Body of pancreas (tissue), 4 donors: ENCODE results near the gene DNAH7. TPM values are rescaled to one million over a fixed set of nuclear protein-coding genes. Genes with fewer than 3 reads are reported as not detected.

Experiments
- ATAC-seq: fragments of 150-250 bp; one replicate; pipeline ENCODE4 v1.9.1; 2016
- DNase-seq, 4 donors: peaks; one replicate each; pipeline ENCODE4 v3.0.0-alpha.2; 2019
- H3K27ac ChIP-seq, 4 donors: fragments of 200-600 bp; sonication (generic); 1 replicate in 3 of 4; 2 replicates in 1 of 4; pipeline versions ENCODE4 v1.5.1 to v1.6.1; 2016 to 2019; ENCODE audit warnings: mild to moderate bottlenecking in 1 of 4, mixed read lengths in 1 of 4, moderate library complexity in 1 of 4
- H3K27me3 ChIP-seq, 2 donors: fragments of 200-600 bp; sonication (generic); one replicate each; pipeline ENCODE4 v1.6.0; 2016; ENCODE audit warnings: mild to moderate bottlenecking in 1 of 2
- H3K36me3 ChIP-seq, 2 donors: fragments of 200-600 bp; sonication (generic); replicated peaks in 1 of 2; 2 replicates each; pipeline ENCODE4 v1.5.1; 2016; ENCODE audit warnings: low read depth in 2 of 2; ENCODE audit not compliant: insufficient read depth in 1 of 2
- H3K4me1 ChIP-seq: fragments of 200-600 bp; sonication (generic); one replicate; pipeline ENCODE4 v1.6.0; 2016
- H3K4me3 ChIP-seq, 2 donors: fragments of 200-600 bp; sonication (generic); 1 replicate in 1 of 2; 2 replicates in 1 of 2; pipeline ENCODE4 v1.5.1; 2016 to 2019
- H3K9me3 ChIP-seq, 3 donors: fragments of 200-600 bp; sonication (generic); 1 replicate in 2 of 3; 2 replicates in 1 of 3; pipeline ENCODE4 v1.5.1; 2016
- CTCF ChIP-seq, 7 experiments: fragments of 450-650 bp in 4 of 7; fragments of 200-600 bp in 3 of 7; sonication (generic) in 3 of 7; IDR thresholded peaks; one replicate each; pipeline ENCODE4 v1.5.1; 2016 to 2019; ENCODE audit warnings: antibody characterized with exemption in 7 of 7
- POLR2A ChIP-seq, 3 donors: fragments of 450-650 bp; IDR thresholded peaks; one replicate each; pipeline ENCODE4 v1.6.1; 2016; ENCODE audit warnings: antibody characterized with exemption in 3 of 3, mild to moderate bottlenecking in 2 of 3
- WGBS, 2 donors: methylation state at CpG; one replicate each; pipeline ENCODE4 v1.1.5; 2017; 5-methylcytosine and 5-hydroxymethylcytosine counted together
- intact Hi-C: fragments of 100-400 bp; cut with DNase I; formaldehyde crosslinking; loops from one replicate; pipeline ENCODE4 v1.15.1; 2023
- total RNA-seq, 2 donors: library from RNA; depleted of rRNA; stranded (reverse); fragments of >200 nt; gene quantifications; one replicate each; pipeline ENCODE4 v1.1.0, GENCODE V29; 2016

Gene DNAH7
- total RNA-seq, 2 donors from 2014 or later: 7.8 to 11.2 TPM

- peaks cover 0 to 14% (median 0%) of the 10 kb centered on the region in 3 donors for H3K9me3 ChIP-seq
- H3K4me3 ChIP-seq: no peak overlapping the region
- no peaks in the 10 kb centered on the region for H3K27me3 ChIP-seq
- no peaks in the 10 kb centered on the region for H3K4me1 ChIP-seq
- intact Hi-C loops: no loop called here
- no peak for TF ChIP-seq POLR2A (IDR thresholded peaks at IDR 0.05)
- TF ChIP-seq CTCF (IDR thresholded peaks at IDR 0.05): no peak
- H3K36me3 ChIP-seq: no peaks in the 10 kb centered on the region
- ATAC-seq: no peak
- no peak overlapping the region for H3K27ac ChIP-seq
- DNase-seq: no peak
These were observed 28.4 kb downstream of the DNAH7 start for GRCh38 chr2:196040218-196040617.

- 85% methylated on average over 2 of the region's 2 CpGs; no CpG with 5 or more reads in 1 of the 2 donors for WGBS, 2 donors
- intact Hi-C loops: no loop called here
- ATAC-seq (no peak), DNase-seq (no peak)
- no peak for TF ChIP-seq POLR2A (IDR thresholded peaks at IDR 0.05)
- TF ChIP-seq CTCF (IDR thresholded peaks at IDR 0.05): no peak
- H3K27me3 ChIP-seq: no peaks in the 10 kb centered on the region
- no peaks in the 10 kb centered on the region for H3K36me3 ChIP-seq
- no peaks in the 10 kb centered on the region for H3K4me1 ChIP-seq
- H3K9me3 ChIP-seq: peaks cover 0 to 14% (median 0%) of the 10 kb centered on the region in 3 donors
- H3K27ac ChIP-seq: no peak overlapping the region
- H3K4me3 ChIP-seq: no peak overlapping the region
These were observed 32.2 kb downstream of the DNAH7 start for GRCh38 chr2:196036442-196036841.

- Histone ChIP-seq H3K9me3 (no peaks in the 10 kb centered on the region), H3K27ac (no peak overlapping the region), H3K27me3 (no peaks in the 10 kb centered on the region), H3K4me3 (no peak overlapping the region), H3K4me1 (no peaks in the 10 kb centered on the region), H3K36me3 (no peaks in the 10 kb centered on the region)
- intact Hi-C loops: no loop called here
- ATAC-seq: no peak
- WGBS, 2 donors: 62 to 73% methylated on average over 2 of the region's 2 CpGs
- no peak for DNase-seq
- TF ChIP-seq CTCF (IDR thresholded peaks at IDR 0.05) (no peak), POLR2A (IDR thresholded peaks at IDR 0.05) (no peak)
These were observed 50.6 kb downstream of the DNAH7 start for GRCh38 chr2:196018037-196018436.

- H3K27me3 ChIP-seq: no peaks in the 10 kb centered on the region
- no peaks in the 10 kb centered on the region for H3K9me3 ChIP-seq
- H3K4me3 ChIP-seq: no peak overlapping the region
- intact Hi-C loops: no loop called here
- no peaks in the 10 kb centered on the region for H3K36me3 ChIP-seq
- ATAC-seq (no peak), DNase-seq (no peak)
- TF ChIP-seq POLR2A (IDR thresholded peaks at IDR 0.05) (no peak), CTCF (IDR thresholded peaks at IDR 0.05) (no peak)
- 87 to 93% methylated on average over 2 of the region's 2 CpGs for WGBS, 2 donors
- no peak overlapping the region for H3K27ac ChIP-seq
- no peaks in the 10 kb centered on the region for H3K4me1 ChIP-seq
These were observed 56.3 kb downstream of the DNAH7 start for GRCh38 chr2:196012314-196012713.

GRCh38 chr2:196000551-196000950, 68.1 kb downstream of the DNAH7 start:
- Histone ChIP-seq H3K36me3 (peaks cover 0 to 4% of the 10 kb centered on the region in 2 donors), H3K27ac (no peak overlapping the region), H3K27me3 (no peaks in the 10 kb centered on the region), H3K4me3 (no peak overlapping the region), H3K9me3 (no peaks in the 10 kb centered on the region), H3K4me1 (no peaks in the 10 kb centered on the region)
- WGBS, 2 donors: 64 to 83% methylated on average over 1 of the region's 1 CpG
- no peak for ATAC-seq
- TF ChIP-seq CTCF (IDR thresholded peaks at IDR 0.05) (no peak), POLR2A (IDR thresholded peaks at IDR 0.05) (no peak)
- no peak for DNase-seq
- intact Hi-C loops: no loop called here
